Stimulated activated CD8-positive, alpha-beta memory T cell treated with anti-CD3 and anti-CD28 coated beads, Interleukin-12 subunit alpha, Interleukin-12 subunit beta, amount 100 ng/mL, for 24 hours (primary cell): Measurements from ENCODE around the gene CAMKMT.

Source experiments
- DNase-seq: peaks from one replicate; pipeline ENCODE4 v3.0.0-alpha.2; 2020; ENCODE audit errors: extremely low read depth

Gene CAMKMT

GRCh38 chr2:44801289-44801840 is 439.6 kb downstream of the CAMKMT start:
- DNase-seq, result no peak

- no peak for DNase-seq
Observed at GRCh38 chr2:44801841-44802776, 440.4 kb downstream of the CAMKMT start.

GRCh38 chr2:44802777-44803424 is 441.2 kb downstream of the CAMKMT start:
- DNase-seq, result no peak

- no peak for DNase-seq
Observed at GRCh38 chr2:44804406-44805265, 442.9 kb downstream of the CAMKMT start.

DNA sequence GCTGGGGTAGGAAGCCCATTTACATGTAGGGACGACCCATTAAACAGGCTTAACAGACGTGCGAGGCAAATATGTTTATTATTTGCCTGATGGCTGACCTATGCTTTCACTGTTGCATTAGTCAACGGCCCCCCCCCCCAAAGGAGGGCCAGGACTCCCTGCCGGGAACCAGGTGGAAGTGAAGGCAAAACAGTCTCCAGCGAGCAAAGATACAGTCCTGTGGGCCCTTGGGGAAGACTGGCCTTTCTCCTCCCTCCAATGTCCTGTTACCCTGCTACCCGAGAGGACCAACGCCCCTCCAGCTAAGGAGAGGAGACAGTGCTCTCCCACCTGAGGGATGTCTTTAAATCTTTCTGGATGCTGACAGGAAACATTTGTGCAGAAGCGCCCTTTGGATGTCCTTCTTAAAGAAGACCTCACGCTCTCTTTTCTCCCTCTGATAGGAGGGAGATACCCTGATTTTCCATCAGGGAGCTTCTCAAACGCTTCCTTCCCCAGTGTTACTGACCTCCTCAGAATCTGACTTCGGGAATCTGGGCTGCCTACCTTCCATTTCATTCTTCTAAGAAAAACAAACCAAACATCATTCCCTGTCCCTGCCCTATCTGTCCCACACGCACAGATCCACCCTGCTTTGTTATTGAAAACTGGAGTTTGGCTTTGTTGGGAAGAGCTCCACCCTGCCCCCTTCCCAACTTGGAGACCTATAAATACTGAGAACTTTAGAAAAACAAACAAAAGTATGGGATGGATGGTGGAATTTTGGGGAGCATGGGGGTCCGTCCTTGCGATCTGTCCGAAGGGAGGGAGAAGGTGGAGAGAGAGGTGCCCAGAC is 443.9 kb downstream of the CAMKMT start:
- DNase-seq, result no peak

- DNase-seq, result no peak
Observed at GRCh38 chr2:44807201-44808025, 445.7 kb downstream of the CAMKMT start.

DNA sequence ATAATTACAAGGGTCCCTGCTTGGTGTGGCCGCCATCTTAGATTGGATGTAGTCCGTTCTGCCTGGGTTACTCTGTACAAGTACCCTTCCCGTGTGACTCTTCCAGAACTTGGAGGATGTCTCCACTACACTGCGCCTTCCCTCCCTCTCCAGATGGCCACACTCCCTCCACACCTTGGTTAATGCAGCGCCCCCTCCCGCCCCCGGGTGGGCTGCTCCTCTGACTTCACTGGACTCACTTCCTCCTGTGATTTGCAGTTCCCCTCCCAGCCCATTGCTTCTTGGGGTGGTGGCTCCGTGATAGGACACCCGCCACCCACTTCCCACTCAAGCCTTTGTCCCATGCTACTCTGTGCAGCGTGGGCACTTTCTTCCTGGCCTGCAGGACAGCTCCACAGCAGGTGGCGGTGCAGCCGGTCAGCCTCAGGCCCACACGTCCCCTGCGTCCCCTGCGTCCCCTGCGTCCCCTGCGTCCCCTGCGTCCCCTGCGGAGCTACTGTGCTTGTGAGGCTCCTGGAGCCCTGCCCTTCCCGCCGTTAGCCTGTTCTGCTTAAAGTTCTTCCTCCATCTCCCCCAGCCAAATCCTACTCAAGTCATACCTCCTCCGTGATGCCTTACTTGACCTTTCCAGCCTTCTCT is 449.3 kb downstream of the CAMKMT start:
- no peak for DNase-seq

DNA sequence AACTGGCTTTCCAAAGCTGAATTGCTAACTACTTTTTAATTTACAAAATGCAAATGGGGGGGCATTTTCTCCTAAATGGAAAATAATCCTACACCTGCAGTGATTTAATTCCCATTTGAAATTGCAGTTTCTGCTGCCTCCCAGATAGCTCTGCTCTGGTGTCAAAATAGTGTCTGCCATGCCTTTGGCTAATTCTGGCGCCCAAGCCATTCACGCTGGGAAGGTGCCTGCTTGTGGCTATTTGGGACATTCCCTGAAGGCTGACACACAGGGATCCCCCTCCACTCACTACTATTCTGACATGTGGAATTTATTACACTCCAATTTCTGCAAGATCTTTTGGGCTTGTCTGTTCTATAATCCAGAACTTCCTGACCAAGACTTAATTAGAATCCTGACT is 451.4 kb downstream of the CAMKMT start:
- DNase-seq, result no peak

DNA sequence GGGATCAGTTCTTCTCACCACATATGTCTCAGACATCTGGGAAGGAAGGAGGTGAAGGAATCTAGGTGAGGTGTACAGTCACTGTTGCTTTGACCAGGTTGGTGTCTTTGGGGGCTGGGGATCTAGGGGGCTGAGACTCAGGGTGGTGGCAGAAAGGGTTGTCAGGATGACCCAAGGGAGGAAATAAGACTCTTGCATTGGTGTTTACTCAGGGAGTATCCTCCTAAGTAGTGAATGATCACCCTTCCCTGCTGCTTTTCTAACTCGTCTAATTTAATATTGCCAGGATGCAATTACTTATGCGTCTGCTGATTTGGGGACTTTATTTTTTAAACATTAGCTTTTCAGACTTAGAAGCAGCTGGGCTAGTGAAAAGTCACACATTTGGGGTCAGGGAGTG is 451.9 kb downstream of the CAMKMT start:
- no peak for DNase-seq

GRCh38 chr2:44817256-44817655 is 455.5 kb downstream of the CAMKMT start:
- no peak for DNase-seq

GRCh38 chr2:44817673-44818335 is 456.1 kb downstream of the CAMKMT start:
- no peak for DNase-seq

GRCh38 chr2:44819061-44819460 is 457.3 kb downstream of the CAMKMT start:
- no peak for DNase-seq

- no peak for DNase-seq
Observed at GRCh38 chr2:44821500-44821899, 459.8 kb downstream of the CAMKMT start.

- DNase-seq, result no peak
Observed at GRCh38 chr2:44822174-44822573, 460.4 kb downstream of the CAMKMT start.
